Ishikawa (cell line): Measurements from ENCODE around the gene AATK.

Experiments
- CEBPB ChIP-seq: IDR thresholded peaks from 2 replicates; pipeline ENCODE4 v1.6.1; 2012
- CREB1 ChIP-seq: IDR thresholded peaks from 2 replicates; pipeline ENCODE4 v1.6.1; 2012; ENCODE audit warnings: low read depth
- EGR1 ChIP-seq: IDR thresholded peaks from 2 replicates; pipeline ENCODE4 v1.6.1; 2012
- EP300 ChIP-seq: IDR thresholded peaks from 2 replicates; pipeline ENCODE4 v1.6.1; 2012; ENCODE audit warnings: borderline replicate concordance
- FOXM1 ChIP-seq: IDR thresholded peaks from 2 replicates; pipeline ENCODE4 v1.6.1; 2012; ENCODE audit warnings: low read depth, borderline replicate concordance
- MAX ChIP-seq: IDR thresholded peaks from 2 replicates; pipeline ENCODE4 v1.6.1; 2012
- NFIC ChIP-seq: IDR thresholded peaks from 2 replicates; pipeline ENCODE4 v1.6.1; 2012
- RAD21 ChIP-seq: IDR thresholded peaks from 2 replicates; pipeline ENCODE4 v1.6.1; 2012; ENCODE audit warnings: low read depth
- TAF1 ChIP-seq: IDR thresholded peaks from 2 replicates; pipeline ENCODE4 v1.6.1; 2012; ENCODE audit warnings: low read depth, mild to moderate bottlenecking
- TCF12 ChIP-seq: IDR thresholded peaks from 2 replicates; pipeline ENCODE4 v1.6.1; 2012; ENCODE audit warnings: low read depth
- TEAD4 ChIP-seq: IDR thresholded peaks from 2 replicates; pipeline ENCODE4 v1.6.1; 2012
- USF1 ChIP-seq: IDR thresholded peaks from 2 replicates; pipeline ENCODE4 v1.6.1; 2012
- YY1 ChIP-seq: IDR thresholded peaks from 2 replicates; pipeline ENCODE4 v1.6.1; 2012; ENCODE audit warnings: low read depth
- ZBTB7A ChIP-seq: IDR thresholded peaks from 2 replicates; pipeline ENCODE4 v1.6.1; 2012; ENCODE audit warnings: low read depth
- TF ChIP-seq, protein P1 (sequence below): IDR thresholded peaks from 2 replicates; pipeline ENCODE4 v1.6.1; 2012; ENCODE audit warnings: low read depth, mild to moderate bottlenecking

AATK gene

GRCh38 chr17:81176666-81177065, 10.6 kb upstream of the AATK start:
- TF ChIP-seq CREB1 = no peak
- TF ChIP-seq EP300 = no peak
- no peak for TF ChIP-seq TCF12
- no peak for TF ChIP-seq YY1
- no peak for TF ChIP-seq RAD21

DNA sequence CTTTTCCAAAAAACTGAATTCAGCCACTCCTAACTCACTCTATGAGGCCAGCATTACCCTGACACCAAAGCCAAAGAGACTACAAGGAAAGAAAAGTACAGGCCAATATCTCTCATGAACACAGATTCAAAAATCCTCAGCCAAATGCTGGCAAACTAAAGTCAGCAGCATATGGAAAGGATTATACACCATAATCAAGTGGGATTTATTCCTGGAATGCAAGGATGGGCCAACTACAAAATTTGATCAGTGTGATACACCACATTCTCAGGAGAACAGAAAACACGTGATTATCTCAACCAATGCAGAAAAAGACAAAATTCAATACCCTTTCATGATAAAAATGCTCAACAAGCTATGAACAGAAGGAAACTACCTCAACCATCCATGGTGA, 7.7 kb upstream of the AATK start:
- TF ChIP-seq EP300 (no peak), RAD21 (no peak), ZBTB7A (no peak), CREB1 (no peak), YY1 (no peak), MAX (no peak)

- no peak for TF ChIP-seq EP300
- no peak for TF ChIP-seq ZBTB7A
- no peak for TF ChIP-seq CEBPB
- no peak for TF ChIP-seq CREB1
- TF ChIP-seq, protein P1, sequence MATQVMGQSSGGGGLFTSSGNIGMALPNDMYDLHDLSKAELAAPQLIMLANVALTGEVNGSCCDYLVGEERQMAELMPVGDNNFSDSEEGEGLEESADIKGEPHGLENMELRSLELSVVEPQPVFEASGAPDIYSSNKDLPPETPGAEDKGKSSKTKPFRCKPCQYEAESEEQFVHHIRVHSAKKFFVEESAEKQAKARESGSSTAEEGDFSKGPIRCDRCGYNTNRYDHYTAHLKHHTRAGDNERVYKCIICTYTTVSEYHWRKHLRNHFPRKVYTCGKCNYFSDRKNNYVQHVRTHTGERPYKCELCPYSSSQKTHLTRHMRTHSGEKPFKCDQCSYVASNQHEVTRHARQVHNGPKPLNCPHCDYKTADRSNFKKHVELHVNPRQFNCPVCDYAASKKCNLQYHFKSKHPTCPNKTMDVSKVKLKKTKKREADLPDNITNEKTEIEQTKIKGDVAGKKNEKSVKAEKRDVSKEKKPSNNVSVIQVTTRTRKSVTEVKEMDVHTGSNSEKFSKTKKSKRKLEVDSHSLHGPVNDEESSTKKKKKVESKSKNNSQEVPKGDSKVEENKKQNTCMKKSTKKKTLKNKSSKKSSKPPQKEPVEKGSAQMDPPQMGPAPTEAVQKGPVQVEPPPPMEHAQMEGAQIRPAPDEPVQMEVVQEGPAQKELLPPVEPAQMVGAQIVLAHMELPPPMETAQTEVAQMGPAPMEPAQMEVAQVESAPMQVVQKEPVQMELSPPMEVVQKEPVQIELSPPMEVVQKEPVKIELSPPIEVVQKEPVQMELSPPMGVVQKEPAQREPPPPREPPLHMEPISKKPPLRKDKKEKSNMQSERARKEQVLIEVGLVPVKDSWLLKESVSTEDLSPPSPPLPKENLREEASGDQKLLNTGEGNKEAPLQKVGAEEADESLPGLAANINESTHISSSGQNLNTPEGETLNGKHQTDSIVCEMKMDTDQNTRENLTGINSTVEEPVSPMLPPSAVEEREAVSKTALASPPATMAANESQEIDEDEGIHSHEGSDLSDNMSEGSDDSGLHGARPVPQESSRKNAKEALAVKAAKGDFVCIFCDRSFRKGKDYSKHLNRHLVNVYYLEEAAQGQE = no peak
- no peak for TF ChIP-seq USF1
- no peak for TF ChIP-seq MAX
- TF ChIP-seq RAD21 = no peak
- TF ChIP-seq YY1 = no peak
- no peak for TF ChIP-seq TEAD4
- TF ChIP-seq NFIC = no peak
- TF ChIP-seq FOXM1 = no peak
Measured at GRCh38 chr17:81173052-81173761, 7.2 kb upstream of the AATK start.

DNA sequence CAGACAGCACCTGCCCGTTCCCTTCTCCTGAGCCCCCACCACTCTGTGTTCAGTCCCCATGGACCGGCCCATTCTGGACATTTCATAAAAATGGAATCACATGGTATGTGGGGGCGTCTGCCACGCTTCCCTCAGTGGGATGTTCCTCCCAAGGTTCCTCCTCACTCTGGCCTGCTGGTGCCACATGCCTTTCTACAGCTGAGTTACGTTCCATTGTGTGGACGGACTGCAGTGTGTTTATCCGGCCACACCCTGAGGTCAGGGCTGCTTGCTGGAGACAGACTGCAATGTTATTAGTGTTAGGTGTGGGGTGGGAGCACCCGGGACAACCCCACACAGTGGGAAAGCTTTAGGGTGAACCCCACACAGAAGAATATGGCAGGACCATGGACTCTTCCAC, 5.9 kb upstream of the AATK start:
- no peak for TF ChIP-seq USF1
- TF ChIP-seq CREB1 = no peak
- no peak for TF ChIP-seq RAD21
- TF ChIP-seq MAX = no peak
- no peak for TF ChIP-seq ZBTB7A
- no peak for TF ChIP-seq TCF12
- TF ChIP-seq, protein P1 = no peak
- no peak for TF ChIP-seq CEBPB
- no peak for TF ChIP-seq FOXM1
- TF ChIP-seq YY1 = no peak
- TF ChIP-seq TAF1 = no peak
- TF ChIP-seq NFIC = no peak
- no peak for TF ChIP-seq EP300
- TF ChIP-seq EGR1 = no peak
- no peak for TF ChIP-seq TEAD4

GRCh38 chr17:81170727-81171494, 4.9 kb upstream of the AATK start:
- TF ChIP-seq CEBPB = no peak
- TF ChIP-seq, protein P1 = no peak
- TF ChIP-seq EP300 = no peak
- no peak for TF ChIP-seq FOXM1
- no peak for TF ChIP-seq NFIC
- TF ChIP-seq RAD21 = no peak
- no peak for TF ChIP-seq TEAD4
- TF ChIP-seq ZBTB7A = no peak
- no peak for TF ChIP-seq YY1
